ENCODE measurements around the gene COL20A1. TPM values are rescaled to one million over a fixed set of nuclear protein-coding genes. Genes with fewer than 3 reads are reported as not detected.
"Not testable (repeated sequence)": the region's sequence is repeated elsewhere in the genome, so short reads cannot be mapped to it uniquely, and the experiment has no call there.

Gene COL20A1
- total RNA-seq, 1 donor from 2014 or later, result not detected

- Histone ChIP-seq H3K27me3 (ENCODE audit: low read depth) (peaks cover 76% of the 10 kb centered on the region), H3K36me3 (no peaks in the 10 kb centered on the region), H3K4me1 (no peaks in the 10 kb centered on the region), H3K4me3 (no peak overlapping the region), H3K9me3 (replicated peaks) (peaks cover 10% of the 10 kb centered on the region), H3K27ac (replicated peaks) (no peak overlapping the region)
- no peak for DNase-seq
- intact Hi-C loops (cut with micrococcal nuclease), result no loop called here
- TF ChIP-seq, protein P1, sequence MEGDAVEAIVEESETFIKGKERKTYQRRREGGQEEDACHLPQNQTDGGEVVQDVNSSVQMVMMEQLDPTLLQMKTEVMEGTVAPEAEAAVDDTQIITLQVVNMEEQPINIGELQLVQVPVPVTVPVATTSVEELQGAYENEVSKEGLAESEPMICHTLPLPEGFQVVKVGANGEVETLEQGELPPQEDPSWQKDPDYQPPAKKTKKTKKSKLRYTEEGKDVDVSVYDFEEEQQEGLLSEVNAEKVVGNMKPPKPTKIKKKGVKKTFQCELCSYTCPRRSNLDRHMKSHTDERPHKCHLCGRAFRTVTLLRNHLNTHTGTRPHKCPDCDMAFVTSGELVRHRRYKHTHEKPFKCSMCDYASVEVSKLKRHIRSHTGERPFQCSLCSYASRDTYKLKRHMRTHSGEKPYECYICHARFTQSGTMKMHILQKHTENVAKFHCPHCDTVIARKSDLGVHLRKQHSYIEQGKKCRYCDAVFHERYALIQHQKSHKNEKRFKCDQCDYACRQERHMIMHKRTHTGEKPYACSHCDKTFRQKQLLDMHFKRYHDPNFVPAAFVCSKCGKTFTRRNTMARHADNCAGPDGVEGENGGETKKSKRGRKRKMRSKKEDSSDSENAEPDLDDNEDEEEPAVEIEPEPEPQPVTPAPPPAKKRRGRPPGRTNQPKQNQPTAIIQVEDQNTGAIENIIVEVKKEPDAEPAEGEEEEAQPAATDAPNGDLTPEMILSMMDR (IDR thresholded peaks at IDR 0.05; ENCODE audit: borderline replicate concordance), result no peak
Measured at GRCh38 chr20:63336232-63336752, 43.3 kb downstream of the COL20A1 start.

DNA sequence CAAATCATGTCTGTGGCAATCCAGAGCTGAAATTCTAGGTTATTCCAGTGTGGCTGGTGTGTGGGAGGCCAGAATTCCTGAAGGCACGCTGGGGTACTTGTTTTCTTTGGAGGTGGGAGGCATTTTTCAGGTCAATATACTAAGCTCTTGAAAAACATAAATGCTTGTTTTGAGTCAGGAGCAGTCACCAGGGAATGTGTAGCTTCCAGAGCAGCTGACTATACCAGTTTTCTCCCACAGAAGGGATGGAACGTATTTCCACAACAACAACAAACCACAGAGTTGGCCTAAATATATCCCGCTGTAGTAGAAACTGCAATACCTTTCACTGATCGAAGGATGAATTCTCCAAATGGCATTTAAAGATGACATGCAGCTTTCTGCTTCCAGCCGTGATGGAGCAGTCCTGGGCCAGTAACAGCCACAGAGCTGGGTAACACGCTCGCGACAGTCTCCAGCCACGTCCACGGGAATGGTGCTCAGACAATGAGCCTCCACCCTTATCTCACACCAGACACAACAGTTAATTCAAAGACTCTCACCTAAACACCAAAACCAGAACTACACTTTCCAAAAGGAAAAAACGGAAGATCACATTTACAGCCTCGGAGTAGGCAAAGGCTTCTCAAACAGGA lies 44.9 kb downstream of the COL20A1 start:
- no peak overlapping the region for H3K27ac ChIP-seq (replicated peaks)
- no peak for DNase-seq
- H3K9me3 ChIP-seq (replicated peaks), result peaks cover 5% of the 10 kb centered on the region
- peaks cover 65% of the 10 kb centered on the region for H3K27me3 ChIP-seq (ENCODE audit: low read depth)
- no peaks in the 10 kb centered on the region for H3K36me3 ChIP-seq
- TF ChIP-seq, protein P1 (IDR thresholded peaks at IDR 0.05; ENCODE audit: borderline replicate concordance), result no peak
- no peaks in the 10 kb centered on the region for H3K4me1 ChIP-seq
- intact Hi-C loops (cut with micrococcal nuclease), result no loop called here
- H3K4me3 ChIP-seq, result no peak overlapping the region

DNA sequence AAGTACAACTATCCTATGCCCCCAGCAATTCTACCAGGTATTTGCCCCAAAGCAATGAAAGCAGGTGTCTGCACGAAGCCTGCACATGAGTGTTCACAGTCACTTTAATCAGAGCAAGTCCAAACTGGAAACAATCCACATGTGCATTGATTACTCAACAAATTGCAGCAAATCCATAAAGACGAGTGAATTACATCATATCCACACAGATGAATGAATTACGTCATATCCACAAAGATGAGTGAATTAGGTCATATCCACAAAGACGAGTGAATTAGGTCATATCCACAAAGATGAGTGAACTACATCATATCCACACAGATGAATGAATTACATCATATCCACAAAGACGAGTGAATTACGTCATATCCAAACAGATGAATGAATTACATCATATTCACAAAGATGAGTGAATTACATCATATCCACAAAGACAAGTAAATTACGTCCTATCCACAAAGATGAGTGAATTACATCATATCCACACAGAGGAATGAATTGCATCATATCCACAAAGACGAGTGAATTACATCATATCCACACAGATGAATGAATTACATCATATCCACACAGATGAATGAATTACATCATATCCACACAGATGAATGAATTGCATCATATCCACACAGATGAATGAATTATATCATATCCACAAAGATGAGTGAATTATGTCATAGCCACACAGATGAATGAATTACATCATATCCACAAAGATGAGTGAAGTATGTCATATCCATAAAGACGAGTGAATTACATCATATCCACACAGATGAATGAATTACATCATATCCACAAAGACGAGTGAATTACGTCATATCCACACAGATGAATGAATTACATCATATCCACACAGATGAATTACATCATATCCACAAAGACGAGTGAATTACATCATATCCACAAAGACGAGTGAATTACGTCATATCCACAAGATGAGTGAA lies 46.4 kb downstream of the COL20A1 start:
- H3K36me3 ChIP-seq; H3K4me1 ChIP-seq; H3K9me3 ChIP-seq (replicated peaks); H3K27ac ChIP-seq (replicated peaks); intact Hi-C loops (cut with micrococcal nuclease); DNase-seq; H3K4me3 ChIP-seq: not testable (repeated sequence)
- peaks cover 56% of the 10 kb centered on the region for H3K27me3 ChIP-seq (ENCODE audit: low read depth)

DNA sequence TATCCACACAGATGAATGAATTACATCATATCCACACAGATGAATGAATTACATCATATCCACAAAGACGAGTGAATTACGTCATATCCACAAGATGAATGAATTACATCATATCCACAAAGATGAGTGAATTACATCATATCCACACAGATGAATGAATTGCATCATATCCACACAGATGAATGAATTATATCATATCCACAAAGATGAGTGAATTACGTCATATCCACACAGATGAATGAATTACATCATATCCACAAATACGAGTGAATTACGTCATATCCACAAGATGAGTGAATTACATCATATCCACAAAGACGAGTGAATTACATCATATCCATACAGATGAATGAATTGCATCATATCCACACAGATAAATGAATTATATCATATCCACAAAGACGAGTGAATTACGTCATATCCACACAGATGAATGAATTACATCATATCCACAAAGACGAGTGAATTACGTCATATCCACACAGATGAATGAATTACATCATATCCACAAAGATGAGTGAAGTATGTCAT lies 47.2 kb downstream of the COL20A1 start:
- intact Hi-C loops (cut with micrococcal nuclease); H3K9me3 ChIP-seq (replicated peaks); DNase-seq; H3K36me3 ChIP-seq; H3K27ac ChIP-seq (replicated peaks); H3K4me3 ChIP-seq: not testable (repeated sequence)
- Histone ChIP-seq H3K27me3 (ENCODE audit: low read depth) (peaks cover 54% of the 10 kb centered on the region), H3K4me1 (peaks cover 11% of the 10 kb centered on the region)

DNA sequence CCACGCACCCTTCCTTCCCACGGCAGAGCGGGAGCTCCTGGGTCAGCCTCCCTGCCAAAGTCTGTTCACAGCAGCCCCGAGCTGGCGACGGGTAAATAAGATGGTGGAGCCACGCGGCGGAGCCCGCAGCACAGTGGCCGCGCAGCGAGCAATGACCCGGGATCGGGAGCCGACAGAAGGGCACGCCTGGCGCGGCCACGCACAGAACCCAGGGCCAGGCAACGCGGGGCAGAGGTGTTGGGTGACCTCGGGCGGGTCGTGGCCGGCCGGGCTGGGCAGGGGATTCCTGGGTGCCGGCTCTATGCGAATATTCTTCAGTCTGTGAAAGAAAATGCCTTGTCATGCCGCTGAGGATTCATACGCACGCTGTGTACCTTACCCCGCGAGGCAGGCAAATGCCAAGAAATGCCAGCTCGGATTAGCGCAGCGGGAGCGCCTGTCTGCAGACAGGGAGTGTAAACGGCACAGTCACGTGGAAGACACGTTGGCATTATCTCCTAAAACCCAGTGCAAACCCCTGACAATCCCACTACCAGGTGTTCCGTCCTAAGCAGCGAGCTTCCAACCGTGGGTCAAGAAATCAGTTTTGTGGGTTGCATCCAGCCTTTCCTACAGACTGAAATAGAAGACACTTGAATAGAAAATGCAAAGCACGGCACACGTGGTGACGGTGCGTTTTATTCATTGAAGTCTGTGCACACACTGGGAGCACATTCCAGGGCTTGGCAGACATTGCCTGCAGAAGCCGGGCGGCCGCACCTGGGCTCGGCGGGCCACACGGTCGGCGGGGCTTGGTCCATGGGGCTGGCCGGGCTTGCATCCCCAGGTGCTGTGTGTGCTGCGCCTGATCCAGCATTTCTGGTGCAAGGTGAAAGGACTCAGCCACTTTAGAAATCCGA lies 49.8 kb downstream of the COL20A1 start:
- no peak overlapping the region for H3K27ac ChIP-seq (replicated peaks)
- H3K36me3 ChIP-seq, result no peaks in the 10 kb centered on the region
- H3K9me3 ChIP-seq (replicated peaks), result peaks cover 5% of the 10 kb centered on the region
- TF ChIP-seq, protein P1 (IDR thresholded peaks at IDR 0.05; ENCODE audit: borderline replicate concordance), result no peak
- H3K4me3 ChIP-seq, result no peak overlapping the region
- DNase-seq, result no peak
- H3K27me3 ChIP-seq (ENCODE audit: low read depth), result peaks cover 52% of the 10 kb centered on the region
- intact Hi-C loops (cut with micrococcal nuclease), result no loop called here
- peaks cover 29% of the 10 kb centered on the region for H3K4me1 ChIP-seq
